HG02884 (cell line): ENCODE data around the gene LPCAT3.
A peak's percentile ranks its signal among the peaks of the same experiment; 100 is the strongest.
"Not testable (repeated sequence)": the region's sequence is repeated elsewhere in the genome, so short reads cannot be mapped to it uniquely, and the experiment has no call there.

ENCODE experiments used
- ATAC-seq: cut with Tn5 transposase; IDR thresholded peaks from one replicate; pipeline ENCODE4 v1.9.1; 2021; ENCODE audit warnings: mild to moderate bottlenecking, moderate library complexity; ENCODE audit not compliant: unreplicated experiment

LPCAT3 gene

DNA sequence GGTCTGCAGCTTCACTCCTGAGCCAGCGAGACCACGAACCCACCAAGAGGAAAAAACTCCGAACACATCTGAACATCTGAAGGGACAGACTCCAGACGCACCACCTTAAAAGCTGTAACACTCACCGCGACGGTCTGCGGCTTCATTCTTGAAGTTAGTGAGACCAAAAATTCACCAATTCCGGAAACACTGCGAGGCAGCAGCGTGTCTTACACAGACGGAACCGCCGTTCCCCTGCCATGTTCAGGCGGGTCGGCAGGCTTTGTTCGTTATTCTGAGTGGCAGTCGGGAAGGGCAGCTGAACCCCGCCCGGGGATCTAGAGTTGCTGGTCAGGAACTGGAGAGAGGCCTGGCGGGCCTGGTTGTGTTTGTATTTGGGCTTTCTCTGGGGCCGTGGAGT is 20.3 kb upstream of the LPCAT3 start:
- no peak for ATAC-seq

DNA sequence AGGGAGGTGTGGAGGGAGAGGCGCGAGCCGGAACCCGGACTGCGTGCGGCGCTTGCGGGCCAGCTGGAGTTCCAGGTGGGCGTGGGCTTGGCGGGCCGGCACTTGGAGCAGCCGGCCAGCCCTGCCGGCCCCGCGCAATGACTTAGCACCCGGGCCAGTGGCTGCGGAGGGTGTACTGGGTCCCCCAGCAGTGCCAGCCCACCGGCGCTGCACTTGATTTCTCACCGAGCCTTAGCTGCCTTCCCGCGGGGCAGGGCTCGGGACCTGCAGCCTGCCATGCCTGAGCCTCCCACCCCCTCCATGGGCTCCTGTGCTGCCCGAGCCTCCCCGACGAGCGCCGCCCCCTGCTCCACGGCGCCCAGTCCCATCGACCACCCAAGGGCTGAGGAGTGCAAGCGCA is 19.1 kb upstream of the LPCAT3 start:
- ATAC-seq = not testable (repeated sequence)

DNA sequence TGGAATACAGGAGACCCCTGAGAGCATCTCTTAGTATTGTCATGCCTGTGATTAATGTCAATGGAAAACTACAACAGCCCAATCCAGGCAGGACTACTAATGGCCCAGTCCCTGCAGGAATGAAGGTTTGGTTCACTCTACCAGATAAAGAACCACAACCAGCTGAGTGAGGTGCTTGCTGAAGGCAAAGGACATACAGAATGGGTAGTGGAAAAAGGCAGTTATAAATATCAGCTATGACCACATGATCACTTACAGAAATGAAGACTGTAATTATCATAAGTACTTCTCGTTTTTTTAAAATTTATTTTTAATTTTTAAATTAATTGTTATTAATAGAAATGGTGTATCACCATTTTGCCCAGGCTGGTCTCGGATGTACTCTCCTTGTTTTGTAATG is 17.2 kb upstream of the LPCAT3 start:
- ATAC-seq = no peak

DNA sequence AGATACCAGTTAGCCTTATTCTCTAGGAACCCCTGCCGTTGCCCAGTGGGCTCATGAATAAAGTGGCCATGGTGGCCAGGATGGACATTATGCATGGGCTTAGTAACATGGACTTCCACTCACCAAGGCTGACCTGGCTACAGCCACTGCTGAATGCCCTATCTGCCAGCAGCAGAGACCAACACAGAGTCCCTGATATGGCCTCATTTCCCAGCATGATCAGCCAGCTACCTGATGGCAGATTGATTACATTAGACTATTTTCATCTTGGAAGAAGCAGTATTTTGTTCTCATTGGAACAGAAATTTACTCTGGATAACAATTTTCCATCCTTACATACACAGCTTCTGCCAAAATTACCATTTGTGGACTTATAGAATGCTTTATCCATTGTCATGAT is 16.2 kb upstream of the LPCAT3 start:
- ATAC-seq = no peak

DNA sequence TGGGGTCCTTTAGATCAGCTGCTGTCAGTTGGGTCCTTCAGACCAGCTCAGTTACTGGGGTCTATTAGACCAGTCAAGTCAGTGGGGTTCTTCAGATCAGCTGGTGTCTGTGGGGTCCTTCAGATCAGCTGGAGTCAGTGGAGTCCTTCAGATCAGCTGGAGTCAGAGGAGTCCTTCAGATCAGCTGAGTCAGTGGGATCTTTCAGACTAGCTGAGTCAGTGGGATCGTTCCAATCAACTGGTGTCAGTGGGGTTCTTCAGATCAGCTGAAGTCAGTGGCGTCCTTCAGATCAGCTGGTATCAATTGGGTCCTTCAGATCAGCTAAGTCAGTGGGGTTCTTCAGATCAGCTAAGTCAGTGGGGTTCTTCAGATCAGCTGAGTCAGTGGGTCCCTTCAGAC is 14.7 kb upstream of the LPCAT3 start:
- no peak for ATAC-seq

DNA sequence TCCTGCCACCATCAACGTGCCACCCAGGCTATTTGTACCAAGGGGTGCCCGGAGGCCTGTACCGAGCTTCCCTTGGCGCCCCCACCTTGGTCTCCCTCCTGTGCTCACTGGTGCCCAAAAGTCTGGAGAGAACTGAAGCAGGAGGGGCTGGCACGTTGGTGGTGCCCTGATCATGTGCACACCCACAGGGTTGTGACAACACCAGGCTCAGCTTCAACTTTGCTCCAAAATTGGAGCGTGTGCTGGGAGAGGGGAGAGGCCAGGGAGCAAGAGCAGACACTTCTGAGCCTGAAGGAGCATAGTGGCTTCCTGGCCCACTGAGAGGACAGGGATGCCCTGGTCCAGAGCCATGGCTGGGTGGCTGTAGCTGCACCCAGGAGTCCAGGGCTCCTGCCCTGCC is 13.0 kb upstream of the LPCAT3 start:
- ATAC-seq = no peak

DNA sequence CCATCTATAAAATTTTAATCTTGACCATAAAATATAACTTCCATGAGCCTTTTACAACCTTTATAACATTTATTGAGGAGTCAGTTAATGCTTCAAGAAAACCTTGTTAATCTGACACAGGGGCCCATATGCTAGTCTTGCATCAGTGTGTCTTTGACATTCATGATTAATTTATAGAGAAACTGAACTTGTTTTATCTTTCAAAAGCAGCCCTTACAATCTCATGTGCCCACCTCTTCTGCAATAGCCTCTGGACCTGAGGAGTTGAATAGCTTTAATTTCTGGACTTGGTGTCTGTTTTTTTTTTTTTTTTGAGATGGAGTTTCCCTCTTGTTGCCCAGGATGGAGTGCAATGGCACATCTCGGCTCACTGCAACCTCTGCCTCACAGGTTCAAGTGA is 8.6 kb upstream of the LPCAT3 start:
- ATAC-seq = no peak

DNA sequence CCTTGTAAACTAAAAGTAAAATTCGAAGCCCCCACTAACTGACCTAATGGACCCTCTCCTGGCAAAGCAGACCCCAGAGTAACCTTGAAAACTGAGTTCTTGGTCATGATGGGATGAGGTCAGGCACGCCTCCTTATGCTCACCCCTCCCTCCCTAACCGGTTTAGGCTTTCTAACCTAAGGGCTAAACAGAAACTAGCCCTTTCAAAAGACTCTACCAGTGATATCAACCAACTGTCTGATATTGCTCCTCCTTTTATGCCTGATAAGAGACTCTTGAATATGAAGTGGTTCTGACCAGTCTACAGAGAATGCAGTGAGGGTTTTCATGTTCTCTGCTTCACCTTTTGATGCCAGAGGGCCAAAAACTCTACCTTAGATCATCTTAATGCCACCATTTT is 4.8 kb upstream of the LPCAT3 start:
- ATAC-seq = no peak

DNA sequence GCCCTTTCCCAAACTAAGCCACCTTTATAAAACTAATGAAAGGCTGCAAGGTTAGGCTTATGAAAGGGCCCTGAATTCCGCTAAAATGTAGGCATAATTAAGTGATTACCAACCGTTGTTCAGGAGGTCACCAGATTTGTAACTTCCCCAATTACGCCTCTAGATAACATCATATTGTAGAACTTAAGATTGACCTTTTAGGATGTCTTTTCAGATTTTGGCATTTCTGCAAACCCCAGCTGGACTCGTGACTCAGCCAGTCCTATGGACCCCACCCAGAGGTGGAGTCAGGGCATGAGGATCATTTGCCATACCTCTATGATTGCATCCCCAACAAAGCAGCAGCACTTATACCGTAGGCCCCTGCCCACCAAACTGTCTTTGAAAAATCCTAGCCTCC is 3.7 kb upstream of the LPCAT3 start:
- ATAC-seq = no peak

DNA sequence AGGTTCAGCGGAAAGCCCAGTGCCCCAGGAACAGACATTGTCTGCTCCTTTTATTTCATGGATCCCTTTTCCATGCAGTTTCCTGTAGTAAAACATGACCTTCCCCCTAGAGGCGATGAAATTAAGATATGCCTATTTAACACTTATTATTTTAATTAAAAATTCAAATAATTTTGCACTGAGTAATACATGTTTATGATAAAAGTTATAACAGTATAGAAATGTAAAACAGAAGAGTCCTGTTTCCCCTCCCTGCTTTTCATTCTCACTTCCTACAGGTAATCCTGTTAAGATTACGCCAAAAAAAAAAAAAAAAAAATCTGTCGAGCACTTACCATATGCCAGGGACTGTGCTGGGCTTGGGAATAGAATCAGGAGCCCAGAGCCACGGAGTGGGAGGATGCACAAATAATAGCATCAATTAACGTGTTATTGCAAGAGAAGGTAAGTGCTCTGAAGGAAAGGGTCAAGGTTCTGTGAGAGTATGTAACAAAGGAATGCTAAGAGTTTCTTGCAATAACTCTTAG is 830 bp upstream of the LPCAT3 start:
- ATAC-seq = no peak

DNA sequence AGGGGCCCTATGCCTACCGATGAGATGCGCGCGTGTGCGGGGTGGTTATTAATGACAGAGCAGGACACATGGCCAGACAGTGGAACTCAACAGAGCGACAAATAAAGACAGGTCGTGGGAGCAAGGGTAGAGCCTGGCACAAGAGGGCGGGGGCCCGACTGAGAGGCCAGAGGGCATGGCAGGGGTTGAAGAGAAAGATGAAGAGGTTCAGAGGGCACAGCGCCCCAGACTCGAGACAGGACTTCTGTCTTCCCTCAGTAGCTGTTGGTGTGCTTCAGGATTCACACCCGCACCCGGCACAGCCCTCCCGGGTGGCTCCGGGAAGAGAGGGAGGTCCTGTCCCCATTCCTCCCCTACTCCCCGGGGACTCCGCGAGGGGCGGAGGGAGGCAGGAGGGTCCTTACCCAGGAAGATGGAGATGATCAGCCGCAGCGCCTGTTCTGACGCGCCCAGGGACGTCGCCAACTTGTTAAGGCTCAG is 366 bp downstream of the LPCAT3 start:
- ATAC-seq = peak; percentile 23

DNA sequence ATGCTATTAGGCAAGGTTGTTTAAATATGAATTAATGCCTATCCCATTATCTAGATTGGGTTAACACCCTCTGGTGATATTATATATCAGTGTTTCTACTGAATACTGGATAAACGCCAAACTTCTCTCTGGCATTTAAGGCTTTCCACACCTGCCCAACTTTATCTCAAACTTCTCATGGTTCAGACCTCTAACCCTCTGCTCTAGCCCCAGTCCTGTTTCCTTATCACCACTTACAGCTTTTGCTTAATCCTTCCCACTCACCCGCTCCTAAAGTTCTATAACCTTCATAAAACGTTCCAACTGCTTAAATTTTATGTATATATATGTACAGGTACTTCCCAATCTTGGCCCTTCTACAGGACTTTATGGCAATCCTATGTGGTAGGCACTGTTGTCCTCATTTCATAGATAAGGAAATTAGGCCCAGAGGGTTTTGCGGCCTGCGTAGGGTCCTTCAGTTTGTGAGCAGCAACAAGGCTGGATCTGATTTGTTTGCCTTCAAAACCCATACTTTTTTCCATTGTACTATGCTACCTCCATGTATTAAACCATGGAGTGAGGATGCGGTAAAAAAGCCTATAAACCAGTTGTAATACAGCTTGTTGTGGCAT is 1.2 kb downstream of the LPCAT3 start:
- no peak for ATAC-seq

DNA sequence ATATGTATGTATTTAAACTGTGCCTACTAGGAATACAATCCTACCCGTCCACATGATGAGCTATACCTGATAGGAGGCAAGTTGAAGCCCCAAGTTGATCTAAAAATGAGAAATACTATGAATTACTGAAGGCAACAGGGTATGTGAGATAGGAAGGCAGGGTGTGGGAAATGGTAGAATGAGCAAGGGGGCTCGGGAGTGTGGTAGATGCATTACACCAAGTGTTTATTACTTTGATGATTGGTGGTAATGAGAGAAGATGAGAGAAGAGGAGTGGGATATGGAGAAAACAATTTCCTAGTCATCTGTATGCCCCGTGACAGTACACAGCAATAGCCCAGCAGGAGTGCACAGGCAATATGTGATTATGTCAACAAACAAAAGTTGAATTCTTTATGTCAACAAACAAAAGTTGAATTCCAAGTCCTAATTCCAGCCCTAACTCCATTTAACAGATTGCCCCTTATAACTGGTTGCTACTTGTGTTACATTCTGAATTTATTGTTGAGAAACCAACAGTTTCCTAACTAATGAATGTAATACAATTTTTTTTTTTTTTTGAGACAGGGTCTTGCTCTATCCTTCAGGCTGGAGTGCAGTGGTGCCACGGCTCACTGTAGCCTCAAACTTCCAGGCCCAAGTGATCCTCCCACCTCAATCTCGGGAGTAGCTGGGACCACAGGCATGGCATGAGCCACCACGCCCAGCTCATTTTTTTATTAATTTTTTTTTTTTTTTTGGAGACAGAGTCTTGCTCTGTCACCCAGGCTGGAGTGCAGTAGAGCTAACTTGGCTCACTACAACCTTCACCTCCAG is 2.5 kb downstream of the LPCAT3 start:
- no peak for ATAC-seq

DNA sequence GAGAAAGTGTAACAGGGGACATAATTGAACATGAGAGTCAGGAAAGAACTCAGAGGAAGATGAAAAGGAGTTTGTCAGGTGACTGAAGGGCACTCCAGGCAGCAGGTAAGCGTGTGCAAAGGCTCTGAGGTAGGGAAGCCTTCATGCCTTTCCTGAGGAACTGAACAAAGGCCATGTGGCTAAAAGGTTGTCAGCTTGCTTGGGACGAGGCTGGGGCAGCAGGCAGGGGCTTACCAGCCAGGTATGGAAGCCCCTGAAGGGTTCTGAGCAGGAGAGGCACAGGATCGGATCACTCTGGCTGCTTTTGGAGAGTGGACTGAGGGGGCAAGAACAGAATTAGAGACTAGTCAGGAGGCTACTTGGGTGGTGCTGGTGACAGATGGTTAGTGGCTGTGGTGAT is 5.2 kb downstream of the LPCAT3 start:
- no peak for ATAC-seq

DNA sequence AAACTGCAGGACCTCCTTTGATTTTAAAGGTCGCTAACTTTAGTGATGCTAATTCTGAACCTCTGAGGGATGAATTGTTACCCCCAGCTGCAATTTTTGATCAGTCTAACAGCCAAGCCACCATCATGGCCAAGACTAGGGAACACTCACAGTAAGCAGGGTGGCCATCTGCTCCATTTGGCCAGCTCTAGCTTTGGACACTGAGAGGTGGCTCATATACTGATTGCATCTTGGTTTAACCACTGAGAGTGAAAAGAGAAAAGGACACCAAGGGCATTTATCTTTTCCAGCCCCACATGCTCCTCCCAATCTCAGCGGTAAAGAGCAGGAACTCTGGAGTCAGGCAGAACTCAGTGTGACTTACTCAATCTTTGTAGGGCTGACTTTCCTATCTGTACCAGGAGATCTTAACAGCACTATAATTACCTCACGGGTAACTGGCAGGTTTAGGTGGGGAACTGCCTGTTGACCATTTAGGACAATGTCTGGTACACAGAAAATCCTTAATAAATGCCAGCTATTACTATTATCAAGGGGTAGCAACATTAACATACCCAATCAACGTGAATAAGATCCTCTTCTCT is 6.2 kb downstream of the LPCAT3 start:
- ATAC-seq = no peak

DNA sequence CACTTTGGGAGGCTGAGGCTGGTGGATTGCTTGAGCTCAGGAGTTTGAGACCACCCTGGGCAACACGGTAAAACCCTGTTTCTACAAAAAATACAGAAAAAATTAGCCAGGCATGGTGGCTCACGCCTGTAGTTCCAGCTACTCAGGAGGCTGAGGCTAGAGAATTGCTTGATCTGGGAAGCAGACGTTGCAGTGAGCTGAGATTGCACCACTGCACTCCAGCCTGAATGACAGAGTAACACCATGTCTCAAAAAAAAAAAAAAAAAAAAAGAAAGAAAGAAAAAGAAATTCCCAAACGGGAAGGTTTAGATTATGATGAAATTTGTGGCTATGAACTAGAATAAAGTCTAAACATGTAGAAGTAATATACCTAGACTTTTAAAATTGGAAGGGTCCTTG is 6.9 kb downstream of the LPCAT3 start:
- not testable (repeated sequence) for ATAC-seq

DNA sequence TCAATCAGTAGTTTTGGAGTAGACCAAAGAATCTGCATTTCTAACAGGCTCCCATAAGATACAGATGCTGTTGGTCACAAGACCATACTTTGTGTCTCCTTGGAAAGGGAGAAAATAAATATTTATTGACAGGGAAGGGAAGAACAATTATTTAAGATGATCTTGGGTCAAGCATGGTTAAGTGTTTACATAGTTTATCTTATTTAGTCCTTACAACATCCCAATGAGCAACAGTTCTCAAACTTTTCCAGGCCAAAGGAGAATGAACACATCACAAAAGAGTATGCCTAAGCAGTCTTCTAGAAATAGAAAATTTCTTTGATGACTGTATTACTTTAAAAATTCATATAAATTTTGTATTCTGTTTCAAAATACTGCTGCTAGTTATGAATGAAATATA is 8.8 kb downstream of the LPCAT3 start:
- ATAC-seq = no peak

DNA sequence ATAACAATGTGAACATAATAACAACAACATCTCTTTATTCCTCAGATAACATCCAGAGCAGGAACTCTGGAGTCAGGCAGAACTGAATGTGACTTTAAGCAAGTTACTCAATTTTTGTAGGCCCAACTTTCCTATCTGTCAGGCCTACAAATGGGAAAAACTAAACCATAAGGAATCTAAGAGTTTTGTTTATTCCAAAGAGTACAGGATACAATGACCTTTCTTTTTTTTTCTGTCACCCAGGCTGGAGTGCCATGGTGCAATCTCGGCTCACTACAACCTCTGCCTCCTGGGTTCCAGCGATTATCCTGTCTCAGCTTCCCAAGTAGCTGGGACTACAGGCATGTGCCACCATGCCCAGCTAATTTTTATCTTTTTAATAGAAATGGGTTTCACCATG is 9.4 kb downstream of the LPCAT3 start:
- no peak for ATAC-seq

DNA sequence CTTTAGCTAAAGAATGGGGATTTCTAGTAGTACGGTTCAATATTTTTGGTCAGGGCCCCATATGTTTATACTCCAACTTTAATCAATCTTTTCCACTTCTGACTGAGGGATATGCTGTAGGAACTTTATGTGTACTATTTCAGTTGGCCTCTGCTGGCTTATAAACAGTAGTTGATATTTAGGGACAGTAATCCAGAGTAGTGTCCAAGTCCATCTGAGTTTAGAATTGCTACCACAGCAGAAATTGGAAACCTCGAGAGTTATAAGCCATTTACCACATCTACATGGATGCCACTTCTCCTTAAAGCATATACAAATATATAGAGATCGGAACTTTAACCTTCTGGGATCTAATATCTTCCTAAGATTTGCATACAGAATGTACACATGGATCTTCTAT is 11.6 kb downstream of the LPCAT3 start:
- ATAC-seq = no peak

DNA sequence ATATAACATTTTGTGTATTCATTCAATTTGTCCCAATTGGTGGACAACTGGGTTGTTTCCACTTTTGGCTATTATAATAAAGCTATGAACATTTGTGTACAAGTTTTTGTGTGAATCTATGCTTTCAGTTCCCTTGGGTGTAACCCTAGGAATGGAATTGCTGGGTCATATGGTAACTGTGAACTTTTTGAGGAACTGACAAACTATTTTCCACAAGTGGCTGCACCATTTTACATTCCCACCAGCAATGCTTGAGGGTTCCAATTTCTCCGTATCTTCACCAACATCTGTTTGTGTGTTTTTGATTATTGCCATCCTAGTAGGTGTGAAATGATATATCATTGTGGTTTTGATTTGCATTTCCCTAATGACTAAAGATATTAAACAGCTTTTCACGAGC is 13.0 kb downstream of the LPCAT3 start:
- no peak for ATAC-seq

DNA sequence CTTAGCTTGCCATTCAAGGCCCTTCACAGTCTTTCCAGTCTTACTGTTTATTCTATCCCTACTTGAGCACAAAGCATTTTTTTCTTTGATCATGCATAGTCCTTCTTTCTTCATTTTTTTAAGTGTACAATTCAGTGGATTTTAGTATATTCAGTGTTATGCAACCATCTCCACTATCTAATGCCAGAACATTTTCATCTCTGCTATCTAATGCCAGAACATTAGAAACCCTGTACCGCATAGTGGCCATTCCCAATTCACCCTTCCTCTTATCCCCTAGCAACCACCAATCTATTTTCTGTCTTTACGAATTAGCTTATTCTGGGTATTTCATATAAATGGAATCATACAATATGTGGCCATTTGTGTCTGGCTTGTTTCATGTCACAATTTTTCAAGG is 13.4 kb downstream of the LPCAT3 start:
- no peak for ATAC-seq

DNA sequence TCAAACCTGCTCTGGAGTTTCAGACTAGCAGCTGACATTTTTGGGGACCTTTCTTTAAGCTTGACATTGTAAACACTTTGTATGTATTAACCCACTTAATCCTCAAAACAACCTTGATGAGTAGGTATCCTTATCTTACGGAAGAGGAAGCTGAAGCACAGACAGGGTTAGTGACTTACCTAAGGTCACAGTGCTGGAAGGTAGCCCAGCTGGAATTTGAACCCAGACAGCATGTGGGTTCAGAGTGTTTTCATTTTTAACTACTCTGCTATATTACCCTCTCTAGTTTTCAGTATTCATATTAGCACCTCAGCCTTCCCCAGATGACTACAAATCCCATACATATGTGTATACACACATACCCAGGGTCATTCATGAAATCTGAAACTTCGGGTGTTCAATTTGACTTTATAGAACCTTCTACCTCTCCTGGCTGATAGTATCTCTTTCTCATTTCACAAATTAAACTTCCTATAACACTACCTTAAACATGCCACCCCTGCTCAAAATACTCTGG is 13.9 kb downstream of the LPCAT3 start:
- no peak for ATAC-seq
